Neural progenitor cell (in vitro differentiated cells): ENCODE data around the gene NCOA1.

ENCODE experiments used
- EZH2 ChIP-seq: fragments of 200-600 bp; sonication (generic); IDR thresholded peaks from 2 replicates; pipeline ENCODE4 v1.6.1; 2017; ENCODE audit warnings: antibody characterized with exemption, mild to moderate bottlenecking, moderate library complexity
- TF ChIP-seq, protein P1 (sequence below): fragments of 200-600 bp; sonication (generic); IDR thresholded peaks from 2 replicates; pipeline ENCODE4 v1.5.1; 2017; ENCODE audit warnings: antibody characterized with exemption, mild to moderate bottlenecking

DNA sequence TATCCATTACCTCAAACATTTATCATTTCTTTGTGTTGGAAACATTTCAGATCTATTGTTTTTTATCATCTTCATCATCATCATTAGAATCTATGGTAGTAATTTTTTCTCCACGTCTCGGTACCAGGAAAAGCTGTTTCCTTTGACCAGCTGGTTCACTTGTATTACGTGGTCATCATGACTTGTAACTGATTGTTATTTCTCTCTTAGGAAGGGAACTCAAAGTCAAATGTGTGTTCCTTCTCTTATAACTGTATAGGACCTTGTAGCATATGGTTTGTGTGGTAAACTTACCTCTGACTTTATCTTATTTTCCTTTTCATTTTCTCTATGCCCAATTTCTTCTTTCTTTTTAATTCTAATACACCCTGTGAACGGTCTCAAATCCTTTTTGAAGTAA, 16.5 kb downstream of the NCOA1 start:
- TF ChIP-seq, protein P1, sequence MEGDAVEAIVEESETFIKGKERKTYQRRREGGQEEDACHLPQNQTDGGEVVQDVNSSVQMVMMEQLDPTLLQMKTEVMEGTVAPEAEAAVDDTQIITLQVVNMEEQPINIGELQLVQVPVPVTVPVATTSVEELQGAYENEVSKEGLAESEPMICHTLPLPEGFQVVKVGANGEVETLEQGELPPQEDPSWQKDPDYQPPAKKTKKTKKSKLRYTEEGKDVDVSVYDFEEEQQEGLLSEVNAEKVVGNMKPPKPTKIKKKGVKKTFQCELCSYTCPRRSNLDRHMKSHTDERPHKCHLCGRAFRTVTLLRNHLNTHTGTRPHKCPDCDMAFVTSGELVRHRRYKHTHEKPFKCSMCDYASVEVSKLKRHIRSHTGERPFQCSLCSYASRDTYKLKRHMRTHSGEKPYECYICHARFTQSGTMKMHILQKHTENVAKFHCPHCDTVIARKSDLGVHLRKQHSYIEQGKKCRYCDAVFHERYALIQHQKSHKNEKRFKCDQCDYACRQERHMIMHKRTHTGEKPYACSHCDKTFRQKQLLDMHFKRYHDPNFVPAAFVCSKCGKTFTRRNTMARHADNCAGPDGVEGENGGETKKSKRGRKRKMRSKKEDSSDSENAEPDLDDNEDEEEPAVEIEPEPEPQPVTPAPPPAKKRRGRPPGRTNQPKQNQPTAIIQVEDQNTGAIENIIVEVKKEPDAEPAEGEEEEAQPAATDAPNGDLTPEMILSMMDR = no peak
- no peak for TF ChIP-seq EZH2
